ENCODE measurements around the gene IQCM. TPM values are rescaled to one million over a fixed set of nuclear protein-coding genes. Genes with fewer than 3 reads are reported as not detected.

Gene IQCM
- total and polyA plus RNA-seq, 10 of the 15 experiments (the other 5 are each of a cell fraction or from before 2014, with no cell fraction given), result not detected

- intact Hi-C loops (cut with micrococcal nuclease; ENCODE audit: unreplicated experiment), result no loop called here
Measured at GRCh38 chr4:149426461-149426860, 389.2 kb downstream of the IQCM start.

More at GRCh38 chr4:149426461-149426860, 389.2 kb downstream of the IQCM start:
- Histone ChIP-seq H3K27ac (ENCODE audit: control insufficient read depth, insufficient read depth) (no peak overlapping the region), H3K9ac (ENCODE audit: control insufficient read depth, insufficient read depth, low read length) (no peak overlapping the region), H3K4me1 (ENCODE audit: control insufficient read depth, insufficient read depth, low read length) (no peaks in the 10 kb centered on the region), H3K27me3 (replicated peaks in 1 of 2; ENCODE audit: control insufficient read depth in 2 of 2, insufficient read depth in 2 of 2, low read length in 1 of 2) (no peaks in the 10 kb centered on the region), H3K79me2 (ENCODE audit: control insufficient read depth, insufficient read depth, low read length) (no peaks in the 10 kb centered on the region), H3K4me3 (no peak overlapping the region), H4K20me1 (ENCODE audit: control insufficient read depth, insufficient read depth) (no peaks in the 10 kb centered on the region), H3K36me3 (ENCODE audit: control insufficient read depth in 2 of 2, insufficient read depth in 2 of 2, low read length in 1 of 2) (no peaks in the 10 kb centered on the region), H3K9me3 (replicated peaks; ENCODE audit: control insufficient read depth, insufficient read depth, low read length) (no peaks in the 10 kb centered on the region), H3K4me2 (ENCODE audit: control insufficient read depth, insufficient read depth) (no peak overlapping the region), H2AFZ (ENCODE audit: control insufficient read depth, low read depth, low read length) (no peak overlapping the region)
- ChIA-PET RAD21 (ENCODE audit: unreplicated experiment) (no interaction called here), POLR2A (no interaction called here), SMC1A (ENCODE audit: uncharacterized antibody, unreplicated experiment) (no interaction called here), CTCF (interaction anchor here (1.2 kb wide), 1 partner anchor 34 kb away, joined by 3 read pairs; no protein-coding TSS in a partner anchor)
- BruUV-seq (replicated peaks), result no TSS peak
- DNase-seq (ENCODE audit: low read depth, low spot score), result no peak
- no peak for TF ChIP-seq PBX3 (IDR thresholded peaks at IDR 0.05; ENCODE audit: insufficient replicate concordance, low read depth, low read length)
- TF ChIP-seq SIX5 (IDR thresholded peaks at IDR 0.05; ENCODE audit: low read depth, low read length, severe bottlenecking), result no peak
- TF ChIP-seq CTCF (IDR thresholded peaks at IDR 0.05 in 2 of 3, conservative IDR thresholded peaks at IDR 0.05 in 1 of 3; ENCODE audit: control insufficient read depth in 2 of 3, extremely low read depth in 1 of 3, insufficient read depth in 1 of 3, low read depth in 3 of 3, low read length in 3 of 3), result no peak
- no peak for TF ChIP-seq BMI1 (IDR thresholded peaks at IDR 0.05; ENCODE audit: borderline replicate concordance)
- no peak for TF ChIP-seq SMC3 (IDR thresholded peaks at IDR 0.05; ENCODE audit: borderline replicate concordance, low read length)
- 0% methylated on average over 1 of the region's 1 CpG for WGBS (ENCODE audit: insufficient coverage, insufficient replicate concordance, low lambda C conversion rate, missing lambda C conversion rate)
- in situ Hi-C loops (cut with MboI), result no loop called here
- FAIRE-seq, result no peak
- ATAC-seq, result peak; percentile 46
